T-helper 2 cell treated with Interferon-gamma antibody and Interleukin-4, amounts not matched to agents 100 ng/mL and 5 ng/mL, for 36 hours (primary cell): ENCODE measurements around the gene KLHDC7A. TPM values are rescaled to one million over a fixed set of nuclear protein-coding genes. Genes with fewer than 3 reads are reported as not detected.

ENCODE experiments used
- intact Hi-C: fragments of 100-400 bp; cut with micrococcal nuclease; formaldehyde crosslinking; loops from one replicate; pipeline ENCODE4 v1.15.1; 2023
- total RNA-seq: library from RNA; stranded (reverse); gene quantifications from 2 replicates; pipeline ENCODE4 v1.2.3, GENCODE V29; 2022

Gene KLHDC7A
- total RNA-seq, 1 donor from 2014 or later = not detected

- intact Hi-C loops = no loop called here
Observed at GRCh38 chr1:18504609-18505008, 23.9 kb downstream of the KLHDC7A start.

- intact Hi-C loops = no loop called here
Observed at GRCh38 chr1:18505666-18506065, 24.9 kb downstream of the KLHDC7A start.

- intact Hi-C loops = no loop called here
Observed at GRCh38 chr1:18508084-18508483, 27.4 kb downstream of the KLHDC7A start.

DNA sequence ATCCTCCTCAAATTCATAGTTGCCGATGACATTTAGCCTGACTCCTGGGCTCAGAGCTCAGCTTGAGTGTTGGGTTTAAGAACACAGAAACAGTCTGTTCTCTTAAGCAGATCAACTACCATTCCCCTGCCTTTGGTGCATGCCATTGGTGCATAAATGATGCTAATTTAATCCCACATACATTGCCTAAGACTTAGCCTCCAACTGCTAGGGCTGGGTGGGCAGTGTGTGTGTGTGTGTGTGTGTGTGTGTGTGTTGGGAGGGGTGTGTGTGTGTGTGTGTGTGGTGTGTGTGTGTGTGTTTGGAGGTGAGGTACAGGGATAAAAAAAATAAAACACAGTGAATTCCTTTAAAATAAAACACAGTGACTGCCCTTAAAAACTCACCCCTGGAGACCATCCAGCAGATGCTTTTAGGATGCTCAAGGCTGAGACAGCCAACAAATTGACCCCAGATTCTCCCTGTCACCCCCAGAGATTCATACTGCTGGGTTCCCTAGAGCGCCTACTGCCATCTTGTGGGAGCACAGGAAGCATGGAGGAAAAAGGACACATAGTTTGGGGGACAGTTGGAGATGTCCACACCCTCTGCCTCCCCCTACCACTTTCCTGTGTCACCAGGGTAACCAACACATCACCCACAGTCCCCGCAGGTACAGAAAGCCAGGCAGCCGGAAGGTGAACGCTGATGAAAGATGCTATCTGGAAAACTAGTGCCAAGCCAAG is 30.6 kb downstream of the KLHDC7A start:
- intact Hi-C loops = no loop called here

DNA sequence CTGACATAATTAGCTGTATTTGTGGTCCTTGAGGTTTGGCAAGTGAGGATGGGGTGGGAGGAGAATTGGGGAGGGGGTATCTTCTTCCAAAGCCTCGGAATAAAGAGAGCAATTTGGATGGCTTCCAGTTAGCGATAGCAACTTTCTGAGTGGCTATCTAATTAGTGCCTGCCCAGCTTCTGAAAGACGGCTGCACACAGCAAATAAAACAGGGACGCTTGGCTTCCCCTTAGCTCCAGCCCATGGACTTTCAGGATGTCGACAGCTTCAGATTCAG is 31.1 kb downstream of the KLHDC7A start:
- intact Hi-C loops = no loop called here

DNA sequence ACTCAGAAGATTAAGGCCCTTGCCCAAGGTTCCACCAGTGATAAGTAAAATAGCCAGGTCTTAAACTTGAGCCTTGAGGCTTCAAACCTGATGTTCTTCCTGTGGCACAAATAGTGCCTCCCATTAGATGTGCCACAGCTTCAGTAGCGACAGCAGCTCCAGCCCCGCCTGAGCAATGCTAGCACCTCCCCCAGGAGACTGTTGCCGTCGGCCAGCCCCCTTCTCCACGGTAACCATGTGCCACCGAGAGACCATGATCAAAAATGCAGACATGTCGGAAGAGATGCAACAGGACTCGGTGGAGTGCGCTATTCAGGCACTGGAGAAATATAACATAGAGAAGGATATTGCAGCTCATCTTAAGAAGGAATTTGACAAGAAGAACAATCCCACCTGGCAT is 32.2 kb downstream of the KLHDC7A start:
- intact Hi-C loops = no loop called here

GRCh38 chr1:18513995-18514394 is 33.3 kb downstream of the KLHDC7A start:
- intact Hi-C loops = no loop called here

- intact Hi-C loops = no loop called here
Observed at GRCh38 chr1:18515120-18515667, 34.5 kb downstream of the KLHDC7A start.

DNA sequence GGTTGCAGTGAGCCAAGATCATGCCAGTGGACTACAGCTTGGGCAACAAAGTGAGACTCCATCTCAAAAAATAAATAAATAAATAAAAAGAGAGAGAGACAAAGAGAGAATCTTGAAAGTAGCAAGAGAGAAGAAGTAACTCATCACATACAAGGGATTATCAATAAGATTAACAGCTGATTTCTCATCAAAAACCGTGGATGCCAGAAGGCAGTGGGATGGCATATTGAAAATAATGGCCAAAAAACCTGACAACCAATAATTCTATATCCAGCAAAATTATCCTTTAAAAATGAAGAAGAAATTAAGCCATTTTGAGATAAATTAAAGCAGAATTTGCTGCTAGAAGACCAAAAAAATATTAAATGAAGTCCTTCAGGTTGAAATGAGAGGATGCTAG is 35.7 kb downstream of the KLHDC7A start:
- intact Hi-C loops = no loop called here

GRCh38 chr1:18526436-18527275 is 45.9 kb downstream of the KLHDC7A start:
- intact Hi-C loops = no loop called here

DNA sequence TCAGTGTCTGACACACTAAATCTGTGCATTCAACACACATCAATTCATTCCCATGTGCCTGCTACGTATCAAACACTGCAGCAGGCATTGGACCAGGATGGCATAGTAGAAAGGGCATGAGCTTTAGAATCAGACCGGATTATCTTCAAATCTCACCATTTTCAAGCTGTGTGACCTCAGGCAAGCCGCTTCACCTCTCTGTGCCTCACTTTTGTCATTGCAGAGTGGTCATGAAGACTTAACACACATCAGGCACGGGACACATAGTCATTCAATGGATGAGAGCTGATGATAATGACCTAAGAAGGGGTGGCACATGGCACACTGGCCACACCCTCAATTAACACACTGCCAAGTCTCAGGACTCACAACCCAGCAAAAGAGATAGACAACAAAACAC is 46.8 kb downstream of the KLHDC7A start:
- intact Hi-C loops = no loop called here

GRCh38 chr1:18527921-18528320 is 47.2 kb downstream of the KLHDC7A start:
- intact Hi-C loops = no loop called here

- intact Hi-C loops = no loop called here
Observed at GRCh38 chr1:18528616-18529015, 47.9 kb downstream of the KLHDC7A start.

DNA sequence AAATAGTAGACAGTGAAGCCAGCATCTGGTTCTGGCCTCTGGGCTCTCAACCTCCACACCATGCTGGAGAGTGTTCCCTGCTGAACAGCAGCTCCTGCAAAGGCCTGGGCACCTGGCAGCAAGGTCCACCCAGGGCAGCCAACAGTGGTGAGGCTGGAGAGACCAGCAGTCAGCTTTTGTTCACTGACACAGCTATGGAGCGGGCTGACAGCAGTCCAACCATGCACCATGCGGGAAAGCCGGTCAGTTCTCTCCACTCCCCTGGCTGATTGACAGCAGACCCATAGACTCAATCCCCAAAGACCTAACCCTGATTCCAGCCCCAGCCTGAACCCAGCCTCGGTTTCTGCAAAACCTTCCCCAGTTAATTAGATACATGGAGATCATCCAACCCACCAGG is 49.0 kb downstream of the KLHDC7A start:
- intact Hi-C loops = no loop called here

DNA sequence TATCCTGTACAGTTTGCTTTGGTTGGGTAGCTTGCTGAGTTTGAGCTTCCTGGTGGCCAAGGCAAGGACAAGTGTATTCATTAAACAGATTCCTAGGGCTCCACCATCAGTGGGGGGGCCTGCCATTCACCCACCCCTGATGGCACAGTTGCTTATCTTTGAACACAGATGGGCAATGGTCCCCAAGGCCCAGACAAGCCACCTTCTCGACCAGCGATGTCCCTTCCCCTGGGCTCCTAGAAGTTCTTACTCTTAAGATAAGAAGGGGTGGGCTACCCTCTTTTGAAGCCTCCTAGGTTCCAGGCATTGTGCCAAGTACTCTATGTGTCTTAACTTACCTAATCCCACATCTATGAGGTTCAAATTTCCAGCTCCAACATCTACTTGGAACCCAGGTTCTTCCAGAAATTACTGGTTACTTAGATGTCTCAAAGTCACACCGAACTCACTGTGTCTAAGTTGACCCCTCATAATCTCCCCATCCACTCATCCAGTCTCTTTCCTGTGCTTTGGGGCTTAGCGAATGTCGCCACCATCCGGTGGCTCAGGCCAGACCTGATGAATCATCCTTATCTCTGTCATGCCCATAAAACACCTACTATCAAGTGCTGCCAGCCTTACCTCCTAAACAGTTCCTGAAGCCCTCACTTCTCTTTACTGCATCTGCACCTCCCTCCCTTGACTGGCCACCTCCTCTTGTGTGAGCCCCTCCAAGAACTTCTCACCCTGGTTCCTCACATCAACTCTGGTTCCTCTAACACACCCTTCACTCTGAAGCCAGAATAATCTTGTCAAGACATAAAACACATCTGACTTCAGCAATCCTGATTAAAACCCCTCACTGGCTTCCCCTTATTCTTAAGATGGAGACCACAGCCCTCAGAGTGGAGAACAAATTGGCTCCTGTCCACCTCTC is 50.1 kb downstream of the KLHDC7A start:
- intact Hi-C loops = no loop called here

- intact Hi-C loops = no loop called here
Observed at GRCh38 chr1:18531503-18531845, 50.7 kb downstream of the KLHDC7A start.

DNA sequence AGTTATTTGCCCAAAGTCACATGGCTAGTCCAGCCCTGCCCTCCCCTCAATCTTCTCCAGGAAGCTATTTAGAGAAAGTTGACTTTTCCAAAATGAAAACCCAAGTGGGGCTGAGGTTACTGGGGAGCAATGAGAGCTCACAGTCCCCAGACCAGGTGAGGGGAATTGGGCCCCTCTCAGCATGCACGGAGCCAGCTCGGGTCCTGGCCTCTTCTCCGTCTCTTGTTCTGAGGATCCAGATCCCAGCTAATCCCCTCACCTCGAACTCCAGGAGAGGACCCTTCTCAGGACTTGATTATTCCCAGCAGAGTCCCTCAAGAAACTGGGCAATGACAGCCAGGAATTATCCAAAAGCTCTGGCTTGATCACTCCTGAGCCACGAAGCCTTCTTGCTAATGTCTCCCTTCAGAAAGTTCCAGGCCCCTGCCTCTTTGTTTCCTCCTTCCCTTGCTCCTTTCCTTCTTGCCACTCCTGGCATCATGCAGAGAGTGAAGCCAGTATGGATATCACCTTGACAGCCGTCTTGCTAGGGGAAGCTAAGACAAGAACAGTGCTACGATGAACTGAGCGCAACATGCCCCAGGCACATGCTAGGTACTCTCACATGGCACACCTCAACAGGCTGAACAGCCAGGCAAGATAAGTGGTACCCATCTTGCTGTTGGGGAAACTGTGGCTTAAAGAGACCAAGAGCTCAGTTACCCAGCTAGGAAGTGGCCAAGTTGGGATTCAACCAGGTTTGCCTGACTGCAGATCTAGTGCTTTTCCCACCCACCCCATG is 51.9 kb downstream of the KLHDC7A start:
- intact Hi-C loops = no loop called here

DNA sequence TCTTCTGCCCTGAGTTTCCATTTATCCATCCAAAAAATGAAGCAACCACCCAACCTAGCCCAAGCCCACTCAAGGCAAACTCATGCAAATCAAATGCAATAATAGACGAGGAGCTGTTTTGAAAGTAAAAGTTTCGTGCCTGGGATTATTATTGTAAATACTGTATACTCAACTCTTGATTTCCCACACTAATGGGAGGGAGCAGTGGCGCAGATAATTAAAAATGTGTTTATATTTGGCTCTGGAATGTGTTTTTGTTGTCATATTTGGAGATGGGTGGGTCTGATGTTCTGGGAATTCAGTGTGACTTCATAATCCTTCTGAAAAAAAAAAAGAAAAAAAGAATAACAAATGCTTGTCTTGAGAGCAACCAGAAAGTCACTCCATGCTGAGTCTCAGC is 52.5 kb downstream of the KLHDC7A start:
- intact Hi-C loops = no loop called here

DNA sequence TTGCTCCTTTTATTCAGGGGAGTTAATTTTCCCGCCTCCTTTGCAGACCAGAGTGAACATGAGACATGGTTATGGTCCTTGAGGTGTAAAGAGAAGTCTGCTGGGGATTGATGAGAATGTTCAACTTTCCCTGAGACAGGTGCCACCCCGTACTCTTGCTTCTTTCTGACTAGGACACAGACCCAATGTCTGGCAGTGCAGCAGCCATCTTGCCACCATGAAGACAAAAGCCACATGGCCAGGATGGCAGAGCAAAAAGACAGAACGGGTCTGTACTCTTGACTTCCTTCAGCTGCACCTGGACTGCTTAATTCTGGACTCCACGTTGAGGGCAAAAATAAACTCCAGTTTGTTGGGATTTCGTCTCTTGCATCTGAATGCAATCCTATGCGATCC is 54.1 kb downstream of the KLHDC7A start:
- intact Hi-C loops = no loop called here
